ENCODE measurements around the gene KIAA0753.
"Not testable (repeated sequence)": the region's sequence is repeated elsewhere in the genome, so short reads cannot be mapped to it uniquely, and the experiment has no call there.

Gene KIAA0753

GRCh38 chr17:6573982-6574686 is 66.4 kb downstream of the KIAA0753 start:
- in situ Hi-C loops (cut with MboI; ENCODE audit: low sequenced_read_pairs) = no loop called here

- in situ Hi-C loops (cut with MboI; ENCODE audit: low sequenced_read_pairs) = not testable (repeated sequence)
These were observed 67.0 kb downstream of the KIAA0753 start for GRCh38 chr17:6573495-6573894.

DNA sequence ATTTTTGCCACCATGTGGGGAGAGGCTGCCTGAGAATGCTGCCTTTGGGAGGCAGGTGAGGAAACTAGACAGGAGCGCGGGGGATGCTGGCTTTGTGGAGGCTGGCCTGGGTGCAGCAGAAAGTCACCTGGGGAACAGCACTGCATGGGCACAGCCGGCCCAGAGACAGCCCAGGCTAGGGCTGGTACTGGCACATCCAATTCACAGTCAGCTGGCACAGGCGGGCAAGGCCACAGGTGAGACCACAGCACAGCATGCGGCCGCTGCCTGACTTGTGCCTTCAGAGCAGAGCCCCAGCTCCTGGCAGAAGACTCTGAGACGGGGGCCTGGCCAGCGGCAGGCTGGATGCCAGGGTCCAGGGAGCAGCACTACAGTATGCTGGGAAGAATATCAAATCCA is 67.5 kb downstream of the KIAA0753 start:
- in situ Hi-C loops (cut with MboI; ENCODE audit: low sequenced_read_pairs) = no loop called here

GRCh38 chr17:6571452-6571781 is 69.1 kb downstream of the KIAA0753 start:
- in situ Hi-C loops (cut with MboI; ENCODE audit: low sequenced_read_pairs) = no loop called here

DNA sequence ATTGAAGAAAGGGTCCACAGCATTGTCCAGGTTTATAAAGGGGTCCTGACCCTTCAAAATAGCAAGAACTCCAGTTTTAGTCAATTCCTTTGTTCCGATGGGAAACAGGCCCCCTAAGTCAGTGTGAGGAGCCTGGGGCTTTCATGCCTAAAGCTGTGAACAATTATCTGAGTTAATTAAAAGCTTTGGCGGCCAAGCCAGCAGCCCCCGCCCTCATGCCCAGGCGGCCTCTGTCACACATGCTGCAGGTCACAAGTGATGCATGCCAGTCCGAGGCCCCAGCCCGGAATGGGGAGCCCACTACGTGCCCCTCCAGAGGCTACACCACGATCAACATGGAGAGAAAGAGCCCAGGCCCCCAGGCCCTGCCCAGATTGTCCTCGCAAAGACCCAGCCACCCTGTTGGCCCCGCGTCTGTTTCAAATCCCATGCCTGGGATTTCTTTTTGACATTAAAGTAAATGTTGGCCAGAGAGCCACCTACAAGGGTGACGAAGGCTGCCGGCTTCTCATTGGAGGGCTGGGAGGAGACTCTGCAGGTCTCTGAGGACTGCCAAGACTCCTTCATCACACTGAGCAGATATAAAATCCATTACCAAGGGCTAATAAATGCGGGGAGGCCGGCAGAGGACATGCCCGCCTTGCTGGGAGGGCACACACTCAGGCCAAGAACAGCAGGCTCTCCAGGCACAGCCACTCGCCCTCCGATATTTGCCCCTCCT is 69.6 kb downstream of the KIAA0753 start:
- in situ Hi-C loops (cut with MboI; ENCODE audit: low sequenced_read_pairs) = no loop called here

- in situ Hi-C loops (cut with MboI; ENCODE audit: low sequenced_read_pairs) = no loop called here
These were observed 70.9 kb downstream of the KIAA0753 start for GRCh38 chr17:6569370-6570285.

- in situ Hi-C loops (cut with MboI; ENCODE audit: low sequenced_read_pairs) = no loop called here
These were observed 72.2 kb downstream of the KIAA0753 start for GRCh38 chr17:6568184-6568758.

- in situ Hi-C loops (cut with MboI; ENCODE audit: low sequenced_read_pairs) = no loop called here
These were observed 72.9 kb downstream of the KIAA0753 start for GRCh38 chr17:6567528-6568183.

DNA sequence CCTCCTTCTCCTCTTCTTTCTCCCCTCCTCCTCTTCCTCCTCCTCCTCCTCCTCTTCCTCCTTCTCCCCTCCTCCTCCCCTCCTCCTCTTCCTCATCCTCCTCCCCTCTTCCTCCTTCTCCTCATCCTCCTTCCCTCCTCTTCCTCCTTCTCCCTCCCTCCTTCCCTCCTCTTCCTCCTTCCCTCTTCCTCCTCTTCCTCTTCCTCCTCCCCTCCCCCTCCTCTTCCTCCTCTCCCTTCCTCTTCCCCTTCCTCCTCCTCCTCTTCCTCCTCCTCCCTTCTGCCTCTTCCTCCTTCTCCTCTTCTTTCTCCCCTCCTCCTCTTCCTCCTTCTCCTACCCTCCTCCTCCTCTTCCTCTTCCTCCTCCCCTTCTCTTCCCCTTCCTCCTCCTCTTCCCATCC is 79.1 kb downstream of the KIAA0753 start:
- in situ Hi-C loops (cut with MboI; ENCODE audit: low sequenced_read_pairs) = no loop called here

DNA sequence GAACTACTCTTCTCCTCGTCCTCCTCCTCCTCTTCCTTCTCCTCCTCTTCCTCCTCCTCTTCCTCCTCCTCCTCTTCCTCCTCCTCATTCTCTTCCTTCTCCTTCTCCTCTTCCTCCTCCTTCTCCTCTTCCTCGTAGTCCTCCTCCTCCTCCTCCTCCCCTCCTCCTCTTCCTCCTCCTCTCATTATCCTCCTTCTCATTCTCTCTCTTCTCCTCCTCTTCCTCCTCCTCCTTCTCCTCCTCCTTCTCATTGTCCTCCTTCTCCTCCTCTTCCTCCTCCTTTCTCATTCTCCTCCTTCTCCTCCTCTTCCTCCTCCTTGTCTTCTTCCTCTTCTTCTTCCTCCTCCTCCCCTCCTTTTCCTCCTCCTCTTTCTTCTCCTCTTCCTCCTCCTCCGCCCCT is 80.0 kb downstream of the KIAA0753 start:
- in situ Hi-C loops (cut with MboI; ENCODE audit: low sequenced_read_pairs) = no loop called here

- in situ Hi-C loops (cut with MboI; ENCODE audit: low sequenced_read_pairs) = no loop called here
These were observed 80.7 kb downstream of the KIAA0753 start for GRCh38 chr17:6559753-6560215.

DNA sequence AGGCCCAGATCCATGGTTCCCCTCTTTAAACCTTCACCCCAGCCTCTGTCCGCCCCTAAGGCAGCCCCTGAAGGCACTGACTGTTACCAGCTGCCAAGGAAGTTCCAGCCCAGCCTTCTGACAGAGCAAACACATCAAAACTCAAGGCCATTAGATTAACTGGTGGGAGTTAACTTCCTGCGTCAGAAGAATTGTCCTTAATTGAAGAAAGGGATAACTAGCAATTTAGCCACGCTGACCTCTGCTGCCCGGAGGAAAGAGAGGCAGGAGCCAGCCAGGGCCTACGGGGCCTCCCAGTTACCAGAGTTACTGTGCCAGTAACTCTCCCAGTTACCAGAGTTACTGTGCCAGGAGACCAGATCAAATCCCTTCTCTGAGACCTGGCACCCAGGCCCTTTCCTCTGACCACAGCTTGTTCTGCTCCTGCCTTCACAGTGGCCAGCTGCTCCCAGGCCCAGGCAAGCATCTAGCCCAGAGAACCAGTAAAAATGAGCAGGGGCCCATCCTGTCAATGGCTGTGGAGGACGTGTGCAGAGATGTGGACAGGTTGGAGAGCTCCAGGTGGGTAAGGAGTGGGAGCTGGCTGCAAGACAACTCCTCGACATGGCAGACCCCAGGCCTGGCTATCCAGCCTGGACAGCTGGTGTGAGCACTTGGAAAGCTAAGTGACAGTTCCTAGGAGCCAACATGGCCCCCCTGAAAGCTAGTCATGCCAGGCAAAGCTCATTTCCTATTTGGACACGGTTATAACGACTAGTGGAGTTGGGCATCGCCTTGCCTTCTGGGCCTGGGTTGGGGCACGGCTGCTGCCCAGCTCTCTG is 81.4 kb downstream of the KIAA0753 start:
- in situ Hi-C loops (cut with MboI; ENCODE audit: low sequenced_read_pairs) = no loop called here

DNA sequence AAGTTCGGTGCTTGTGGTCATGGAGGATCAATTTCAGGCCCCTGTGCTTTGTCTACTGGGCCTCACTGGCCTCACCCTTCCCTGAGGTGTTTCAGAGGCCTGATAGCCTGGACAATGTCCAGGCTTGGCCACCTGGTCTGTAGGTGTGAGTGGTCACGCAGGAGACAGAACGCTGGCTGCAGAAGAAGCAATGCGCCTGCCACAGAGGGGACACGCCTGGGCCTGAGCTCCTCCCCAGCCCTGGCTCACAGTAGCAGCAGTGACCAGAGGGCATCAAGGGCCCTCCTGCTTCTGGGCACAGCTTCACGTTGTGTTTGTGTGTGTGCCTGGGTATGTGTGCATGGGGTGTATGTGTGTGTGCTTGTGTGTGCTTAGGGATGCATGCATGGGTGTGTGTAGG is 82.2 kb downstream of the KIAA0753 start:
- in situ Hi-C loops (cut with MboI; ENCODE audit: low sequenced_read_pairs) = no loop called here

GRCh38 chr17:6557040-6557438 is 83.5 kb downstream of the KIAA0753 start:
- in situ Hi-C loops (cut with MboI; ENCODE audit: low sequenced_read_pairs) = no loop called here

DNA sequence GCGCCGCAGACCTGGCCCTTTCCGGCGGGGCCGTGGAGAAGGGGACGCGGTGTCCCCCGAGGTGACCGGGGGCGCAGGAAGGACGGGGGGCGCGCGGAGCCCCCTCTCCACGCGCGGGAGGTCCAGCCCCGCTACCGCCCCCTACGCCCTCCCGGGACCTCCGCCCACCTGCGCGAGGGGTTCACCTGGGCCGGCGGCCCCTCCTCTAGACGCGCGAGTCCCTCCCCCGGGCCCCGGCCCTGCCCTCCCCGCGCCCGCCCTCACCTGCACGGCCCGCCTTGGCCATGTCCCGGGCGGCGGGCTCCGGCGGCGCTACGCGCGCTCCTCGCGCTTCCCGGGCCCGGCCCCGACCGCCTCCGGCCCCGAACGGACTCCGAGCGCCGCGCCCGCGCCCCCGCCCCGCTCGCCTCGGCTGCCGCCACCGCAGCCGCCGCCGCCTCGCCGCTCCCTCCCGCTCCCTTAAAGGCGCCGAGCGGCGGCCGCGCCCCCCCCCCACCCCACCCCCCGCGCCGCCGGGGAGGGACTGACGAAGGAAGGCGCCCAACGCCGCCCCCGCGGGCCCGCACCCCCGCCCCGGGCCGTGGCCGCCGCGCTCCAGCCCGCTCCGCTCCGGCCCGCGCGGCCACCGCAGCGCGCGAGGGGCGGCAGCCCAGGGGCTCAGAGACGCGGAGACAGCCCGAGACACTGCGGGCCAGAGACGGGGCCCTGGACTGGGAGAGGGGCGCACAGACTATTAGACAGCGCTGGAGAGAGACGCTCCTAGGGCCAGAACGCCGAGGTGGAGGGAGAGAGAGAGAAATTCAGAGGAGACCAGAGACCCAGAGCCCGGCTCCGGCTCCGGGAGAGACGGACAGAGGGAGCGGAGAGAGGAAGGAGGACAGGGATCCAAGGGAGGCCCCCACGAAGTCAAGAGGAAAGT is 84.1 kb downstream of the KIAA0753 start, which contains the start of gene PITPNM3:
PITPNM3 (minus strand) TSS at position 435 of the 919 bp plus-strand sequence; CDS start at position 286, 149 bp downstream.
- in situ Hi-C loops (cut with MboI; ENCODE audit: low sequenced_read_pairs) = no loop called here

DNA sequence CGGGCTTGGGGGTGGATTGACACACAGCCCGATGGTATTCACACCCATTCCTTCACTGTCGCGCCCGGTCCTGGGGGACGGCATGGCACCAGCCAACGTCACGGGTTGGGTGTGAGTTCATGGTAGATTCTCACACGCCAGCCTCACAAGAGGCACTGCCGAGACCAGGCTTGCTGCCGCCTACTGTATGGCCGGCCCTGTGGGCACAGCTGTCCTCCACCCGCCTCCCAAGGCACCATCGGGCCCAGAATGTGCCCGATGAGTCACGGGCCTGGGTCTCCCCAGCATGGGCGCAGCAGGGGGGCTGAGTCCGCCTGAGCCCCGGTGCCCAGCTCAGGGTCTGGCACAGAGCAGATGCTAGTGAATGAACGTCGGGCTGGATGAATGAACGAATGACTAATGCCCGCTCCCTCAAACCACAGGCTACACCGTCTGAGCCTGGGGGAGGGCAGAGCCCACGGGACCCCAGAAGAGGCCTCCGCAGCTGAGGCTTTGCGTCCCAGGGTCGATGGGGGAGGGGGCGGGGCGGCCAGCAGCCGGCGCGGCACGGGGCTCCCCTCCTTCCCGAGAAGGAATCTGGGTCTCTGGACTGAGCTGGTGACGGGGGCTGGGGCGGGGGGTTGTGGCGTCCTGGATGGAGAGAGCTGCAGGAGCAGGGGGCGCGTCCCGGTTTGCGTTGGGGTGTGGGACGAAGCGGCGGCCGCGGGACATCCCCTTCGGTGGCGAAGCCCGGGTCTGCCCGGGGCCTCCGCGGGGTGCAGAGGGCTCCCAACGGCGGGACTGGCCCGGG is 85.0 kb downstream of the KIAA0753 start:
- in situ Hi-C loops (cut with MboI; ENCODE audit: low sequenced_read_pairs) = no loop called here

- in situ Hi-C loops (cut with MboI; ENCODE audit: low sequenced_read_pairs) = no loop called here
These were observed 85.6 kb downstream of the KIAA0753 start for GRCh38 chr17:6554871-6555330.

DNA sequence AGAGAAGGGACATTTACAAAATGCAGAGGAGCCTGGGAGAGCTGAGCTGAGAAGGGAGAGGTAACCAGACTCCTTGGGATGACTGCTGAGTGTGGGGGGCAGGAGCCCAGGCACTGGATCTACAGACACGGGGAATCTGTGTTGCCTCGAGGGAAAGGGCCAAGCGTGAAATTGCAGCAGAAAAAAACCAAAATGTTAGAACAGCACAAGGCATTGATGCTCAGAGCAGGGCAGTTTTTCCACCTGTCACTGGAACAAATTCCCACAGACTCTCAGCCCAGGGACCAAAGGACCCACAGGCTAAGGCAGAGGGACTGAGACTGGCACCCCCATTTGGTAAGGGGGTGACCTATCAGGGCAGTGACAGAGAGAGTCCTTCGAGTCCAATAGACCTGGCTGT is 86.2 kb downstream of the KIAA0753 start:
- in situ Hi-C loops (cut with MboI; ENCODE audit: low sequenced_read_pairs) = no loop called here

Data from HL-60/S4 (cell line).